ENCODE measurements around the gene ZC3H14.

Gene ZC3H14

GRCh38 chr14:88553886-88554456 lies 8.9 kb upstream of the ZC3H14 start:
- TF ChIP-seq SIN3A (IDR thresholded peaks at IDR 0.05; ENCODE audit: borderline replicate concordance, insufficient read depth, low read length) (no peak), POLR2AphosphoS5 (IDR thresholded peaks at IDR 0.05; ENCODE audit: low read depth, low read length) (no peak), REST (IDR thresholded peaks at IDR 0.05; ENCODE audit: insufficient read depth in 1 of 2, low read depth in 2 of 2, low read length in 2 of 2) (no peak), TAF1 (IDR thresholded peaks at IDR 0.05; ENCODE audit: borderline replicate concordance, insufficient read depth, low read length) (no peak), FOXP2 (optimal IDR thresholded peaks at IDR 0.05; ENCODE audit: borderline replicate concordance, extremely low read depth, extremely low read length, insufficient read depth) (no peak)

DNA sequence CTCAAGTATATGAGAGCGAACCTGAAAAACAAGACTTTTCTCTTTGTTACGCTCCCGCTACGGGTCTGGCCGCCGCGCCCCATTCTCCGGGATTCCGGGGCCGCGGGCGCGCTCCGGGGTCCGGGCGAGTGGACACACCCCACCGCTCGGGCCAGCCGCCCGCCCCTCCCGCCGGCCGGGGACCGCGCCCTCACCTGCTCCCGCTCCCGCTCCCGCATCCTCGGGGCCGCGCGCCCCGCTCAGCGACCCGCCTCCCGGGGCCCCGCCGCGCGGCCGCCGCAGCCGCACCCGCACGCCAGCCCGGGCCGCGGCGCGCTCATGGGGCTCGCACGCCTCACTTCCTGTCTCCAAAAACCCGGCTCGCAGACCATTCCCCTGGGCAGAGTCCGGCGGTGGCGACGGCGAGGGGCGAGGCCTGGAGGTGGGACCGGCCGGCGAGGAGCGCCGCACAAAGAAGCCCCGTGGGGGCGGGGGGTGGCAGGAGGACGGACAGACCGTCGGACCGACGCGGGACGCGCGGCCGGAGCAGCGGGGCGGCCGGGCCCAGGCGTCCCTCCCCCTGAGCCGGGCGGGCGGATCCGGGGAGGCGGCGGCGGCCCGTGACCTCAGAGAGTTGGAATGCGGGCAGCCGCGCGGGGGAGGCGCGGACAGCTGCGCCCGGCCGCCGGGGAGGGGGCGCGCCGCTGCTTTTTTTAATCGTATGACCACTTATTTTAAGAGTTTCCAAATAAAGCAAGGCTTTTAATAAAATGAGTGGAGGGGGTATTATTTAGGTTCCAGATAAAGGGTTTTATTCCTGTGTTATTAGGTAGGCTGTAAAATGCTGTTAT lies 8.2 kb upstream of the ZC3H14 start, which contains the start of gene PTPN21:
PTPN21 (minus strand) TSS at position 551 of the 830 bp plus-strand sequence. CDS start 4,590 bp downstream, outside the sequence.
- TF ChIP-seq SIN3A (IDR thresholded peaks at IDR 0.05; ENCODE audit: borderline replicate concordance, insufficient read depth, low read length) (no peak), POLR2AphosphoS5 (IDR thresholded peaks at IDR 0.05; ENCODE audit: low read depth, low read length) (no peak), REST (IDR thresholded peaks at IDR 0.05; ENCODE audit: insufficient read depth in 1 of 2, low read depth in 2 of 2, low read length in 2 of 2) (no peak), TAF1 (IDR thresholded peaks at IDR 0.05; ENCODE audit: borderline replicate concordance, insufficient read depth, low read length) (no peak), FOXP2 (optimal IDR thresholded peaks at IDR 0.05; ENCODE audit: borderline replicate concordance, extremely low read depth, extremely low read length, insufficient read depth) (no peak)

DNA sequence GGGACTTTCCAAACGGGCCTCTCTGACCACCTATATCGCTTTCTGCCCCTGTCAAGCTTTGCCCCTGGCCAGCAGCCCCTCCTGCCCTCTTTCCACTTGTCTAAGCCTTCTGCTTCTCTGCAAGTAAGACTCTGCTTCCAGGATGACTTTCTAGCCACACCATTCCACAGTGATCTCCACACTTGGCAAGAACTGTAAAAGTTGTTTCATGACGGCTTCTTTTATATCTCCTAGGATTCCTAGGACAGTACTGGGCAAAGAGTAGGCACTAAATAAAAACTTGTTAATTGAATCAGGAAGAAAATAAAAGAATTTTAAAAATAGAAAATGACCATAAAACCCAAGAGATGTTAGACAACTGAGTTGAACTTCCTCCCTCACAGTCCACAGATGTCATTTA lies 6.3 kb upstream of the ZC3H14 start:
- TF ChIP-seq POLR2AphosphoS5 (IDR thresholded peaks at IDR 0.05; ENCODE audit: low read depth, low read length): no peak
- no peak for TF ChIP-seq SIN3A (IDR thresholded peaks at IDR 0.05; ENCODE audit: borderline replicate concordance, insufficient read depth, low read length)
- no peak for TF ChIP-seq FOXP2 (optimal IDR thresholded peaks at IDR 0.05; ENCODE audit: borderline replicate concordance, extremely low read depth, extremely low read length, insufficient read depth)
- TF ChIP-seq TAF1 (IDR thresholded peaks at IDR 0.05; ENCODE audit: borderline replicate concordance, insufficient read depth, low read length): no peak
- TF ChIP-seq REST (IDR thresholded peaks at IDR 0.05; ENCODE audit: insufficient read depth in 1 of 2, low read depth in 2 of 2, low read length in 2 of 2): no peak

DNA sequence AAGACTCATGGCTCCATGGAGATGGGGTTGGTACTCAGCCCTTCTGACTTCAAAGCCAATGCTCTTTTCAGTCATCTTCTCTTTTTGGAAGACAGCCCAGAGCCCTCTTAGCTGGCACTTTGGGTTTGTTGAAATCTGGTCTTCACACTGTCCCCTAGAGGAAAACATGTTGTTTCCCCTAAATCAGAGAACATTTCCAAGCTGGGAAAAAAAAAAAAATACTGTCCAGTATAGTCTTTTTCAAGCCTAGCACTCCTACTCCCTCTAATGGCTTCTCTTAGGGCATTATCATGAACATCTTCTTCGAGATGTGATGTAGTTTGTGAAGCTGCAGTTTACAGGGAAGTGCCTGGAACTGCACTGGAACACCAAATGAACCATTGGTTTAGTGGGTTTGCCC lies 3.0 kb upstream of the ZC3H14 start:
- no peak for TF ChIP-seq SIN3A (IDR thresholded peaks at IDR 0.05; ENCODE audit: borderline replicate concordance, insufficient read depth, low read length)
- no peak for TF ChIP-seq FOXP2 (optimal IDR thresholded peaks at IDR 0.05; ENCODE audit: borderline replicate concordance, extremely low read depth, extremely low read length, insufficient read depth)
- TF ChIP-seq POLR2AphosphoS5 (IDR thresholded peaks at IDR 0.05; ENCODE audit: low read depth, low read length): no peak
- TF ChIP-seq TAF1 (IDR thresholded peaks at IDR 0.05; ENCODE audit: borderline replicate concordance, insufficient read depth, low read length): no peak
- no peak for TF ChIP-seq REST (IDR thresholded peaks at IDR 0.05; ENCODE audit: insufficient read depth in 1 of 2, low read depth in 2 of 2, low read length in 2 of 2)
